Left ventricle myocardium superior (tissue), 1 donor: ENCODE data around the gene HELB. TPM values are rescaled to one million over a fixed set of nuclear protein-coding genes. Genes with fewer than 3 reads are reported as not detected.

Experiments used
- ATAC-seq: fragments of 200-7000 bp; cut with Tn5 transposase; one replicate; pipeline ENCODE4 v1.9.1; 2020; ENCODE audit warnings: mild to moderate bottlenecking, moderate library complexity
- DNase-seq: peaks from one replicate; pipeline ENCODE4 v3.0.0-alpha.2; 2020
- intact Hi-C: fragments of 100-400 bp; cut with micrococcal nuclease; formaldehyde crosslinking; loops from one replicate; pipeline ENCODE4 v1.11.0; 2022
- long read RNA-seq: library from polyadenylated mRNA; unstranded; transcript quantifications from one replicate; pipeline ENCODE4 v2.0.0, GENCODE V29; 2021
- total RNA-seq: library from RNA; stranded (reverse); fragmentation: NEBNext Ultra II Directional; extraction: Animal tissue kit (Norgen Biotek cat#: 25700); gene quantifications from one replicate; pipeline ENCODE4 v1.2.1, GENCODE V29; 2021
- donor health status: DM: no; HTN: yes; CAD: no; lungs with severe emphysema.

HELB gene
- total RNA-seq = 0.99 TPM
- long read RNA-seq, full-length matches to known transcripts = 1 of 1 reads
- long read RNA-seq, partial matches to known transcripts = 0 of 1 reads
- long read RNA-seq, other reads (novel, unspliced or antisense) = 0 of 1 reads

DNA sequence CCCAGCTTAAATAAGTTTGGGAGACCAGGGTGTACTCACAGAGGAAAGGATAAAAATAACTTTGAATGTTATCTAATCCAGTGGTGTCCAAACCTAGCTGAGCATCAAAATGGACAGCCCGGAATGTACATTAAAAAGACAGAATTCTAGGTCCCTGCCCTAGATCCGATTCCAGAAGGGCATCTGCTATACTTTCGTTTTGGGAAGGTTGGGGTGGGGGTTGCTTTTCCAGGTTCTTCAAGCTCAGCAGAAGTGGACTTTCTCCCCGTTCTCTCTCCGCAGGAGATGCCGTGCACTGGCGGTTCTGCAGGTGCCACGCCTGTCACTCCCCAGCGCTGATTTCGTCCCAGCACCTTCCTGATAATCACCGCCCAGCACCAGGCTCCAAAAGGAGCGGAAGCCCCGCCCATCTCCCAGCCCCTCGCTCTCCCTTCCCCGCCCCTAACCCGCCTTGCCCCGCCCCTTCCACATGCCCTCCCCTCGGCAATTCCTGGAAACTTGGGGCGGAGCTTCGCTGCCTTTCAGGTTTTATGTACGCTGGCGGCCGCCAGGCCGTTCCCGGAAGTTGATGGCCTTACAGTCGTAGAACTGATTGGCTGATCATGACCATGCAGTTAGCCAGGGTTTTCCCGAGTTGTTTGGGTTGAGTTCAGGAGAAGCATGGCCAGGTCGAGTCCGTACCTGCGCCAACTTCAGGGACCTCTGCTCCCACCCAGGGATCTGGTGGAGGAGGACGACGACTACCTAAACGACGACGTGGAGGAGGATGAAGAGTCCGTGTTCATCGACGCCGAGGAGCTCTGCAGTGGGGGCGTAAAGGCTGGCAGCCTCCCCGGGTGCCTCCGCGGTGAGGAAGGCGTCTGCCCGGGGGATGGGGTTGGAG, at the start of gene HELB:
Gene HELB, plus strand, starts transcription at position 550 of the 883 bp plus-strand sequence. Its CDS starts 111 bp downstream, at position 661.
- ATAC-seq = peak; percentile 100
- DNase-seq = peak; percentile 99
- intact Hi-C loops = no loop called here

DNA sequence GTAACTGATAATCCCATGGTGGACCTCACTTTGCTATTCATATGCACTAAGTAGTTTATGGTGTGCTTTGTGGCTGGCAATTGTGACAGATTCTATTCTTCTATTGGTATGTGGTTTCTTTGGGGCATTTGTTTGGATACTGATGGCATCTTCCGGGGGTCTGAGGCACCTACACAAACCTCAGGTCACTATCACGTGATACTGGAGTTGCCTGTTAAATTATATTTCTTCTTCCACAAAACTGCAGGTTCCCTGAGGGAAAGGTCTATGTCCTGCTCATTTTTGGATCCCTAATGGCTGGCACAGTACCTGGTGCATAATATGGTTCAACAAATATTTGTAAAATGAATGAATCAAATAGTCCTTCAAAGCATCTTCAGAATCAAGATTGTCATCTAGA, 49.5 kb upstream of the HELB start:
- intact Hi-C loops = no loop called here
- ATAC-seq (no peak), DNase-seq (no peak)

DNA sequence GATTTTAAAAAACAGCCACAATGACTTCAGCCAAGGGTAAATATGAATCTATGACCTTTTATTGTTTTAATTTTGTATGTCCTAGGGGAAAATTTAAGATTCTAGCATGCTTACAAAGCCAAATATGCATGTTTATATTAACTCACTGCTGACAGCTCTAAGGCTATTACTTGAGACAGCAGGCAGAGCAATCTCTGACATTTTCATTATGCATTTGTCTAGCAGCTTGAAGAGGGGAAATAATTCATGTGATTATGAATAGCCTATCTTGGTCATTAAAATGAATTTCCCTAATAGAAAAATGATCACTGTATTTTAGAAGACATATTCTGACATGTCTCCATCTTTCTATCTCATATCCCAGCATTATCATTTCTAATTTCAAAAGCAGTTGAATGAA, 46.6 kb upstream of the HELB start:
- intact Hi-C loops = no loop called here
- ATAC-seq = no peak

GRCh38 chr12:66258011-66258410, 44.3 kb upstream of the HELB start:
- ATAC-seq (no peak), DNase-seq (no peak)
- intact Hi-C loops = no loop called here

More for the DNA sequence above, 46.6 kb upstream of the HELB start:
- DNase-seq = no peak

DNA sequence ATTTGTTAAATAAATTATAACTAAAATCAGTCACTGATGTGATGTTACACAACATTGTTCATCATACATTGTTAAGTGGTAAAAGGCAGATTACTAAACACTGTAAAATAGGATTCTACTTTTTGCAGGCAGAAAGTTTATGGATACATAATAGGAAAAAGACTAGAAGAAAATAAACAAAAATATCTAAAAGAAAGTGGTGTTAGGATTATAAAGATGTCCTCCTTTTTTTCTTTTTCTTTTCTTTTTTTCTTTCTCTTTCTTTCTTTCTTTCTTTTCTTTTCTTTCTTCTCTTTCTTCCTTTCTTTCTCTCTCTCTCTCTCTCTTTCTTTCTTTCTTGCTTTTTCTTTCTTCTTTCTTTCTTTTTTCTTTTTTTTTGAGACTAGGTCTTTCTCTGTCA, 39.6 kb upstream of the HELB start:
- intact Hi-C loops = no loop called here
- ATAC-seq (no peak), DNase-seq (no peak)

GRCh38 chr12:66268562-66268961, 33.7 kb upstream of the HELB start:
- DNase-seq = no peak
- ATAC-seq = peak; percentile 43
- intact Hi-C loops = no loop called here

DNA sequence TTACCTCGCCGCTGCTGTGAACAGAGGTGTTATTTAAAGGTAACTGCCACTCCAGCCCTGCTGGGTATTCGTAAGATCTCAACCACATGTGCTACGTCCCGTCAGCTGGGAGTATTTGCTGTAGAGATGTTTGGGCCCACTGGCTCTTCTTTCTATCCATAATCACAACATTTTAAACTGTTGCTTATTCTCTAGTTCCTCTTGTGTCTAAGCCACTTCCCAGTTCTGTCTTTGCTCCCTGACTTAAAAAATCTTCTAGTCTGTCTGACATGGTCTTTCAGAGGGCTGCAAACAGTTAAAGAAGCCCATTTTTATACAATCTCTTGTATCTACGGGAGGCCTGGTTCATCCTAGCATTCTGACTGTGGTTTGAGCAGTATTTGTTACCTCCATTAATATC, 33.2 kb upstream of the HELB start:
- intact Hi-C loops = no loop called here

DNA sequence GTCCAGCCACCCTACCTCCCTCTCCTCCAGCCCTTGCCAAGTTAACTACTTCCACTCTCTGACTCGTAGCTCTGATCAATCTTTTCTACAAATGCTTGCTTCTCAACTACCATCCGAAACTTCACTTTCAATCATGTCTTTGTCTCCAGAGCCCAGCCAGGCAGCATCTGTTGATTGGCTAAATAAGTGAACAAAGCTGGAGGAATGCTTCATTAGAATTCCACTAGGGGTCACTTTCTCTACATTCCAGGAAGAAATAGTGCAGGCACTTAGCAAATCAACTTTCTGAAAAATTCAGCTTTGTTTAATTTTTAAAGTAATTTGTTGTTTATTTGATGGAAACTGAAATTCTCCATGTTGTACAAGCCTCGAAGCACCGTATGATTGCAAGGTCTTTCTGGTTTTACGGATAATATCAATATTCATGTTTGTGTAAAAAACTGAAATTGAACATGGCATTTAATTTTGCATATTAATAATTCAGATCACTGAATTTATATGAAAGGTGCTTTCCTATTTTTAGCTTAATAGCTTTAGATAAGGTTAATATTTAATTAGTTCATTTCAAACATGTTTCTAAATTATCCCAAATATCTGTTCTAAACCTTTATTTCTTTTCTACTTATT, 32.4 kb upstream of the HELB start:
- ATAC-seq (peak; percentile 34), DNase-seq (no peak)
- intact Hi-C loops = loop anchor here (10.0 kb wide), 1 partner anchor 135 kb away; no protein-coding TSS in a partner anchor

More for the DNA sequence above, 33.2 kb upstream of the HELB start:
- DNase-seq (no peak), ATAC-seq (no peak)

- ATAC-seq = no peak
- no peak for DNase-seq
- intact Hi-C loops = loop anchor here (10.0 kb wide), 1 partner anchor 134 kb away; no protein-coding TSS in a partner anchor
Measured at GRCh38 chr12:66270613-66271012, 31.7 kb upstream of the HELB start.

GRCh38 chr12:66272650-66273049, 29.6 kb upstream of the HELB start:
- no peak for DNase-seq
- ATAC-seq = no peak
- intact Hi-C loops = loop anchor here (10.0 kb wide), 1 partner anchor 132 kb away; no protein-coding TSS in a partner anchor

DNA sequence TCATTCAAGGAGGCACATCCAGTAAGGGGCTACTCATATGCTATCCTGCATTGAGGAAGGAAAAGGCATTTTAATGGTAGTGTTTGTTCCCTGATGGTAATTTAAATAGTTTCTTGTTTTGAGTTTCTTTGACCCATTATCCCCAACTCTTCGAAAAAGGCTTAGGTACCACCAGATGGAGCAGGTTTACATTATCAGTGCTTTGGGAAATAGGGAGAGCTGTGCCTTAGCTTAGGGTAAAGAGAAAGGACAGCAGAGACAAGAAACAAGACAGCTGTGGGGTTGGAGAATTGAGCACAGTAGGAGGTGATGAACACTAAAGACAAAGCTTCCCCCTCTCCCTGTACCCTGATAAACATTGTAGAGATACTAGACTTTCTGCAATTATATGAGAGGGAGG, 29.1 kb upstream of the HELB start:
- intact Hi-C loops = loop anchor here (10.0 kb wide), 1 partner anchor 132 kb away; no protein-coding TSS in a partner anchor
- ATAC-seq = no peak
- no peak for DNase-seq

GRCh38 chr12:66275040-66275439, 27.3 kb upstream of the HELB start:
- intact Hi-C loops = loop anchor here (10.0 kb wide), 1 partner anchor 130 kb away; no protein-coding TSS in a partner anchor
- ATAC-seq = no peak
- no peak for DNase-seq

GRCh38 chr12:66279123-66279712, 23.1 kb upstream of the HELB start:
- intact Hi-C loops = loop anchor here (10.0 kb wide), 1 partner anchor 126 kb away; no protein-coding TSS in a partner anchor
- ATAC-seq (no peak), DNase-seq (no peak)

DNA sequence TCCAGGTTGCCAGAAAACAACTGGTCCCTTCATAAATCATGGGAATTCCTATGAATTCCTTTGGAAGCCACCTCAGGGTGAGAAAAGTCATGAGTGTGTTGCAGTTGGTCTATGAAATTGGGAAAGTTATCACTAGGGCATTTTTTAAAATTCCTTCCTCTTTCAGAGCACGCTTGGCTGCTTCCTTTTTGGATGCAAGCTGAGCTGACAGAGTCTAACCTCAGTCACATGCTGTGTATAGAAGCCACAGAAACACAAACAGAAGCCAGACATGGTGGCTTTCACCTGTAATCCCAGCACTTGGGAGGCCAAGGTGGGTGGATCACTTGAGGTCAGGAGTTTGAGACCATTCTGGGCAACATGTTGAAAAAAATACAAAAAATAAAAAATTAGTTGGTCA, 21.7 kb upstream of the HELB start:
- DNase-seq = no peak
- intact Hi-C loops = no loop called here
- no peak for ATAC-seq

DNA sequence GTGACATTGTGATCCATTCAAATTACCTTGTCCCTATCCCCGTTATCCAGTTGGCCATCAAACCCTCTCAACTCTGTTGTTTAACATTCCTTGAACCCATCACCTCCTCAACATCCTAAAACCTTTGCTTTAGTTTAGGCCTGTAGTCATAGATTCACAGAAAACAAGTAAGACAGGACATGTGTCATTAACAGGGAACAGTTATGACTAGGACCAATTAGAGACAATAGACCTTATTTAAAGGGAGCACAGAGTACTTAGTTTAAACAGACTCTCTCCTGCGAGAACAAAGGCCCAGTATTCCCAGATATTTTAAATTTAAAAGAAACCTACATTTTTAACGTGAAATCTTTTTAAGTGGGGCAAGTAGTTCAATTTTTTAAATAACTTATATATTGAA, 20.0 kb upstream of the HELB start:
- intact Hi-C loops = no loop called here
- ATAC-seq = no peak
- no peak for DNase-seq

DNA sequence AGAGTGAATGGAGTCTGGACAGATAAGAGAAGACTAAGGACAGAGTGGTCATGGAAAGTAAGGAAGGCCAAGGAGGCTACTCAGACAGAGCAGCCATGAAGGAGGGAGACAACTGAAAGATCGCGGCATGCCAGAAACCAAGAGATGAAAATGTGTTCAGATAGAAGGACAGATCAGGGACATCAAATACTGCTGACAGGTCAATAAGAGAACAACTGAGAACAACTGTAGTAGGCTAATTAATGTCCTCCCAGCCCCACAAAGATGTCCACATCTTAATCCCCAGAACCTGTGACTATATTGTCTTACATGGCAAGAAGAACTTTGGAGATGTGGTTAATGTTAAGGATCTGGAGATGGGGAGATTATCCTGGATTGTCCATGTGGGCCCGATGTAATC, 15.0 kb upstream of the HELB start:
- ATAC-seq (no peak), DNase-seq (no peak)
- intact Hi-C loops = no loop called here

DNA sequence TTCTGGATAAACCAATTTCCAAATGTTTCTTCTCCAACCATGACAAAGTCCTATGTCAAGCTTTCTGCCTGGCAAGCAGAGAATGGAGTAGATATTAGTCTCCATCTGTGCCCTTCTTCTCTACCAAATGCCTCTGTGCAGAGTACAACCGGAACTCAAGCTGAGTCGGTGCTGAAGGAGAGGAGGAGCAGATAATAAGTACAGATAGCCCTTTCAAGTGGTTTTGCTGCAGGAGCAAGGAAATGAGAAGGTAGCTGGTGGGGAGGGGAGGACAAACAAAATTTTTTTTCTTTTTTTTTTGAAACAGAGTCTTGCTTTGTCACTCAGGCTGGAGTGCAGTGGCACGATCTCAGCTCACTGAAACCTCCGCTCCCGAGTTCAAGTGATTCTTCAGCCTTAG, 14.2 kb upstream of the HELB start:
- ATAC-seq (no peak), DNase-seq (no peak)
- intact Hi-C loops = no loop called here

DNA sequence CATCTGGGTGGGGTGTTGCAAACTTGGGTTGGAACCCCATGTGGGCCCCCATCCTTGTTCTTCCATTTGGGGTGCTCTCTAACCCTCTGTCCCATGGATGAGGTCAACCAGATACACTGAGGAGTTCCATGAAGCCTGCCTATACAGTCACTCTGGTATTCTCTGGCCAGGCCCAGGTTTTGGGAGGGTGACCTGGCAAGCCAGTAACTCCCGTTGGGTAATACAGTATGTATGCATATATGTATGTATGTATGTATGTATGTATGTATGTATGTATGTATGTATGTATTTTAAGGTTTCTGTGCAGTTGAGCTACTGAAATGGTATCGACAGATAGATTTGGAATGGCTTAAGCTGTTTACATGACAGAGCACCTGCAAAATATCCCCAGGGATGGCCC, 12.8 kb upstream of the HELB start:
- ATAC-seq = no peak
- intact Hi-C loops = no loop called here
- DNase-seq = no peak

- DNase-seq = no peak
- ATAC-seq = no peak
- intact Hi-C loops = no loop called here
Measured at GRCh38 chr12:66290716-66291200, 11.5 kb upstream of the HELB start.
